Activated CD8-positive, alpha-beta memory T cell treated with anti-CD3 and anti-CD28 coated beads, Interleukin-2, amount 50 U/mL, for 48 hours (primary cell): ENCODE results near the gene MLLT6.
A peak's percentile ranks its signal among the peaks of the same experiment; 100 is the strongest.

Experiments
- DNase-seq: peaks from one replicate; pipeline ENCODE4 v3.0.0-alpha.2; 2020

The MLLT6 gene

DNA sequence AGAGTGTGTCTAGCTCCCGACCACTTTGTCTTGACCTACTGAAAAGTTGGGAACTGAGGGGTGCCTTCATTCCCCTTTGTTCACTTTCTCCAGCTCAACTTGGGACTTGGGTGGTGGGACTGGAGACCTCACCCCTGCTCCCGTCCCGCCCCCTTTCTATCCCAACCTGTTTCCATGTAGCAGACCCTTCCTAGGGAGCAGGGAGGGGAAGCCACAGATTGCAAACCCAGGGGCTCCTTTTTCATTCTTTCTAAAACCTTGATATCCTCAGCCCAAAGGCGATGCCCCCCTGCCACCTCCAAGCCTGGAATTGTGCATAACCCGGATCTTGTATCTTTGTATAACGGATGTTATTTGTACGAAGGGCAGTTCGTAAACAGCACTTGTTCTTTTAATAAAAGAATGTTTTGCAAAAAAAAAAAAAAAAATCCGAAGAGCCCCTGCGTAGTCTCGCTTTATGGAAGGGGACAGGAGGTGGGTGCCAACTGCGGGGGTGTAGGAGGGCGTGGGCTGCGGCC lies 24.4 kb downstream of the MLLT6 start:
- DNase-seq, result no peak

DNA sequence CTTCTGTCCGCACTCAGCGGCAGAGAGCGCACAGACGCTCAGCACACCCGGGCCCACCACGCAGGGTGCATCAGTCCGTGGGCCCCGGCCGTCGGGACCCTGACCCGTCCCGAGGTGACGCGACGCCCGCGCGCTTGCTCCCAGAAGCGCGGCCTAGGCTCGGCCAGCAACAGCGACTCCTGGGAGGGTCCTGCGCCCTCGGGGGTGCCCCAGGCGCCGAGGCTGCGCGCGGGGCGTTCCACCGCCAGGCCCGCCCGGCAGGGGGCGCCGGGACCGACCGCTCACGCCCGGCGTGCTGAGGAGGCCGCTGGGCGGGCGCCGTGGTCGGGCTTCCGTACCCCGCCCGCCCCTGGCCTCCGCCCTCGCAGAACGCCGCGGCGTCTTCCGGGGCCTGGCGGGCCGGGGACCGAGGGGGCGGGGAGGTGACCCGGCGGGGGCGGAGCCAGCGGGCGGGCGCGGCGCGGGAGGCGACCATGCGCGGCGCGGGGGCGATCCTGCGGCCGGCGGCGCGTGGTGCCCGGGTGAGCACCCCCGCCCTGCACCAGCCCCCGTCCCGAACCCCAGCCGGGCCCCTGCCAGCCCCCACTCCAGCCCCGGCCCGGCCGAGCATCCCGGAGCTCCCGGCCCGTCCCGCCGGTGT lies 24.9 kb downstream of the MLLT6 start, which contains the start of gene CISD3:
Gene CISD3 (plus strand): TSS at position 456 of the 640 bp plus-strand sequence. CDS start 18 bp downstream, at position 474.
- peak; percentile 92 for DNase-seq

GRCh38 chr17:38730526-38731379 lies 25.7 kb downstream of the MLLT6 start:
- DNase-seq, result no peak

- no peak for DNase-seq
These were observed 26.6 kb downstream of the MLLT6 start for GRCh38 chr17:38731526-38732294.

DNA sequence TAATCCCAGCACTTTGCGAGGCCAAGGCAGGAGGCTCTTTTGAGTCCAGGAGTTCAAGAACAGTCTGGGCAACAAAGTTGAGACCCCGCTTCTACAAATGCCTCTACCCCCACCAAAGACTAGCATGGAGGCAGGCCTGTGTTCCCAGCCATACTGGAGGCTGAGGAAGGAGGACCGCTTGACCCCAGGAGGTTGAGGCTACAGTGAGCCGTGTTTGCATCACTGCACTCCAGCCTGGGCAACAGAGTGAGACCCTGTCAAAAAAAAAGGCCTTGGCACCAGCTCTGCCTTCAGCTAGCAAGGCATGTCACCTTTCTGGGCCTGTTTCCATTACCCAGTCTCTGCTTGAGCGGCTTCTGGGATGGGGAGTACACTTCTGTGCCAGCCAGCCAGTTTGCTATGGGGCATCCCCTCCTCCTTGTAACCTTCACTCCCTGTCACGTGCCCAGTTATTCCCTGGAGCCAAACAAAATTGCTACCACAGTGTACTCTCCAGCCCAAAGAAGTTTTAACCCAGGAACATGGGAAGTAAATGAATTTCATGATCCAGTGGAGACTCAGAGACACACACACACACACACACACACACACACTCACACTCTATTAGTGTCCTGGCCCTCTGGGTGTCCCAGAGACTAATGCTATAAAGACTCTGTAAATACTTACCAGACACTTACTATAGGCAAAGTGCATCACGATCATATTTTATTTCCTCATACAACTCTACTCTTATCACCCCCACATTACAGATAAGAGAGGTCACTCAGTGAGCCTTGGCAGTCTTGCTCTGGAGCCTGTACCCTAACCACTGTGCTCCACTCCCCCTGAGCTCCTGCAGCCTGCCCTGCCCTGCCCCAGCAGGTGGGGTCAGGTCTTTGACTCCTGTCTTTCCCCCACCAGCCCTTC lies 27.6 kb downstream of the MLLT6 start:
- DNase-seq, result no peak

DNA sequence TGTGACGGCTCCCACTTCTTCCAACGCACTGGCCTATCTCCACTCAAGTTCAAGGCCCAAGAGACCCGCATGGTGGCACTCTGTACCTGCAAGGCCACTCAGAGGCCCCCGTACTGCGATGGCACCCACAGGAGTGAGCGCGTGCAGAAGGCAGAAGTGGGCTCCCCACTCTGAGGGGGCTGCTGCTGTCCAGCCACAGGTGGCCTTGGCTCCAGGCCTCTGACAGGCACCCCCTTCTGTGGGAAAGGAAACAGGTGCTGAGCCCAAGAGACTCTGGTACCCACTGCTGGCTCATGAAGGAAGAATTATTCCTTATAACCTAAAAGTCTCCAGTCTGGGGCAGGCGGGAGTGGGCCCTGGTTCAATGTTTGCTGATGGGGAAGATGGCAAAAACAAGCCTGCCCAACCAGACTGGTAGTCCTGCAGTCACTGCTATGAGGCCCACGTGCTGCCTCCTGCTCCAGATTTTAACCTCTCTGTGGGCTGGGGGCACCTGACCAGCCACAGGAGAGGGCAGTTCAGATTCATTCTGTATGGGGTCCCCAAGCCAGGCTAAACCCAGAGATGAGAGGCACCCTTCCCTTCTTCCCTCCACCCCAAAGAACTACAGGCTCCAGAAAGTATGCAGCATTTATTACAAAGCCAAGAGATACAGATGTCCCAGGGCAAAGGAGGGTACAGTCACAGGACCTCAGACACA lies 28.4 kb downstream of the MLLT6 start:
- DNase-seq, result no peak

DNA sequence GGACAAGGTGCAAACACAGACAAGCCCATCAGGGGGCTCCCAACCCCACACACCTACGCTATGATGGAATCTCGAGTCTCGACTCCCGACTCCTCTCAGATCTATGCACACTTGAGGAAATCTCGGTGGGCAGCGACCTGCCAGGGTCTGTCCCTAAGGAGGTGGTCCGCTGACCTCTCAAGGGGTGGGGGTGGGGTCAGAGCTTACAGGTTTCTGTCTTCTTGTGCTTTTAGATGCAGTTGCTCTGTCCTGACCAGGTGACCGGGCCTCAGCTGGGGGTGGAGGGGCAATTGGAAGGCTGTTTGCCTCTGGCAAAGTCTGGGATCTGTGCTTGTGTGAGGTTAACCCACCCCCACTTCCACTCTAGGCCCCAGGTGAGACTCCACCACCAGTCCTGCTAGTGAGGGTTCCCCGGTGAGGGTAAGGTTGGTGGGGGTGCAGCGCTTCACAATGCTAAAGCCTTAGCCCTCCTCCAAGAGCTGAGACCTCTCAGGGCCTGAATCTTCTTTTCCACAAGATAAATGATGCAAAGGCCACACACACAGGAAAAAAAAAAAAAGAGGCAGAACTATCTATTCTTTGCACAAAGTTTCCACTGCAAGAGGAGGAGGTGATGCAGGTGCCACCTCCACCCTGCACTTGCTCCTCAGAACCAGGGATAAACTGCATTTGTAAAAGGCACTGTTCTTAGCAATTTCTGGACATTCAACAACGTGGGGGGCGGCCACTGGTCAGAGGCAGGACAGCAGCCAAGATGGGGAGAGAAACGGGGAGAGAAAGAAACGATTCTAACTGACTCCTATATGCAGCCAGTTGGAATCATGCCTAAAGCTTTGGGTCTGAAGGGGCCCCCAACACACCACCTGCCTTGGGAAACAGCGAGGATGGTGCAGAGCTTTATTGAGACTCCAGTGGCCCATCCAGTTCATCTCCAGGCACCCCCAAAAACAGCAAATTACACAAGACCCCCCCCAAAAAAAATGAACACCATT lies 29.2 kb downstream of the MLLT6 start:
- DNase-seq, result no peak

GRCh38 chr17:38735161-38735997 lies 30.3 kb downstream of the MLLT6 start:
- peak; percentile 96 for DNase-seq

- no peak for DNase-seq
These were observed 33.1 kb downstream of the MLLT6 start for GRCh38 chr17:38738007-38738662.

- DNase-seq, result no peak
These were observed 33.6 kb downstream of the MLLT6 start for GRCh38 chr17:38738686-38739085.

GRCh38 chr17:38739305-38739704 lies 34.2 kb downstream of the MLLT6 start:
- no peak for DNase-seq

GRCh38 chr17:38740044-38740443 lies 35.0 kb downstream of the MLLT6 start:
- DNase-seq, result no peak

- no peak for DNase-seq
These were observed 35.7 kb downstream of the MLLT6 start for GRCh38 chr17:38740806-38741205.

GRCh38 chr17:38741461-38741860 lies 36.4 kb downstream of the MLLT6 start:
- no peak for DNase-seq

- no peak for DNase-seq
These were observed 36.9 kb downstream of the MLLT6 start for GRCh38 chr17:38741921-38742410.

DNA sequence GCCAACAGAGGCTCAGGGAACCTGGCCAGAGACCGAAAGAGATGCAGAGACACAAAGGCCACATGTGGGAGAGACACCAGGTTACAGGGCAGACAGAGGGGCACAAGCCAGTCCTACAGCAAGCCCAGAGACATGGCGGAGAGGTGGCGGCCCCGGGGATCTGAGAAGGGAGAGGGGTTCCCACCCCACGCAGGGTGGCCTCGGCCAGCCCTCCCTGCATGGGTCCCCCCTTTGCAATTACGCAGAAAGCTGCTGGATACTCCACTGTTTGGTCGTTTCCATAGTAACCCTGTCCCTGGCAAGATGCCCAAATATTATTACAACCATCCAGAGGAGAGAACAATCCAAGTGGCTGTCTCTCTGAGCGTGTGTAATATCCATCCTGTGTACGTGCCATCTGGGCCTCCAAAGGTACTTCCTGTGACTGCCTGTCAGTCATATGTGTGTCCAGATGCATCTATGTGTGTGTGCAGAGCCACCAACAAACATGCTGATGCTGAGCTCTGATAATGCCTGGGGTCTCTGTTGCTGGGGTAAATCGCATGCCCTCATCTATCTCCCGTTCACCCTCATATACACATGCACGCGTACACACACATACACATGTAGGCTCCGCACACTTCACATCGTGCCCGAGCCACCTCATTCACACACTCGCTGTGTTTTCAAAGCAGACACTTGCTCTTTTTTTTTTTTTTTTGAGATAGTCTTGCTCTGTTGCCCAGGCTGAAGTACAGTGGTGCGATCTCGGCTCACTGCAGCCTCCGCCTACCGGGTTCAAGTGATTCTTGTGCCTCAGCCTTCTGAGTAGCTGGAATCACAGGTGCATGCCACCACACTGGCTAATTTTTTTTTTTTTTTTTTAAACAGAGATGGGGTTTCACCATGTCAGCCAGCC lies 37.6 kb downstream of the MLLT6 start:
- DNase-seq, result no peak

- no peak for DNase-seq
These were observed 38.6 kb downstream of the MLLT6 start for GRCh38 chr17:38743556-38744171.
